GM23338 (cell line): ENCODE results near the gene ST8SIA2. TPM values are rescaled to one million over a fixed set of nuclear protein-coding genes. Genes with fewer than 3 reads are reported as not detected.
A peak's percentile ranks its signal among the peaks of the same experiment; 100 is the strongest.

Source experiments
- ATAC-seq: fragments of 200-7000 bp; cut with Tn5 transposase; 3 replicates; pipeline ENCODE4 v1.9.1; 2020
- DNase-seq: peaks from one replicate; pipeline ENCODE4 v3.0.0-alpha.2; 2015; ENCODE audit warnings: low spot score
- H2AFZ ChIP-seq: fragments of 200-600 bp; sonication (generic); 2 replicates; pipeline ENCODE4 v1.8.0; 2016; ENCODE audit warnings: antibody characterized with exemption, mild to moderate bottlenecking, moderate library complexity
- H3F3A ChIP-seq: fragments of 200-600 bp; sonication (generic); replicated peaks from 2 replicates; pipeline ENCODE4 v1.8.0; 2017; ENCODE audit warnings: antibody characterized with exemption, mixed run types, low read depth
- H3K27ac ChIP-seq: fragments of 200-600 bp; sonication (generic); 2 replicates; pipeline ENCODE4 v1.6.1; 2016; ENCODE audit warnings: low read depth
- H3K27me3 ChIP-seq: fragments of 200-600 bp; sonication (generic); 2 replicates; pipeline ENCODE4 v1.8.0; 2016; ENCODE audit warnings: mild to moderate bottlenecking, mixed run types, moderate library complexity; ENCODE audit not compliant: insufficient read depth
- H3K36me3 ChIP-seq: fragments of 200-600 bp; sonication (generic); 2 replicates; pipeline ENCODE4 v1.8.0; 2016; ENCODE audit warnings: mild to moderate bottlenecking; ENCODE audit not compliant: insufficient read depth
- H3K4me1 ChIP-seq: fragments of 200-600 bp; sonication (generic); 2 replicates; pipeline ENCODE4 v1.8.0; 2016; ENCODE audit warnings: mild to moderate bottlenecking, moderate library complexity; ENCODE audit not compliant: insufficient read depth
- H3K4me2 ChIP-seq: fragments of 200-600 bp; sonication (generic); 2 replicates; pipeline ENCODE4 v1.7.1; 2017; ENCODE audit warnings: mixed run types
- H3K4me3 ChIP-seq: fragments of 200-600 bp; sonication (generic); 2 replicates; pipeline ENCODE4 v1.6.1; 2016; ENCODE audit warnings: mixed run types
- H3K79me2 ChIP-seq: fragments of 200-600 bp; sonication (generic); replicated peaks from 2 replicates; pipeline ENCODE4 v1.8.0; 2017; ENCODE audit warnings: mild to moderate bottlenecking; ENCODE audit not compliant: insufficient read depth
- H3K9me2 ChIP-seq: fragments of 200-600 bp; sonication (generic); 2 replicates; pipeline ENCODE4 v1.8.0; 2017; ENCODE audit not compliant: insufficient read depth
- H4K20me1 ChIP-seq: fragments of 200-600 bp; sonication (generic); replicated peaks from 2 replicates; pipeline ENCODE4 v1.8.0; 2017; ENCODE audit warnings: mild to moderate bottlenecking; ENCODE audit not compliant: insufficient read depth
- H3K27ac Mint-ChIP-seq: 2 replicates; pipeline ENCODE4 v1.8.0; 2020; ENCODE audit warnings: inconsistent platforms, mild to moderate bottlenecking, moderate library complexity, mixed read lengths
- H3K27me3 Mint-ChIP-seq: 3 replicates; pipeline ENCODE4 v1.8.0; 2022; ENCODE audit warnings: low read depth, mild to moderate bottlenecking, moderate library complexity, mixed read lengths, inconsistent platforms; ENCODE audit not compliant: insufficient read depth, poor library complexity
- H3K36me3 Mint-ChIP-seq: 3 replicates; pipeline ENCODE4 v1.8.0; 2021; ENCODE audit warnings: low read depth, mild to moderate bottlenecking, inconsistent platforms, moderate library complexity, mixed read lengths
- H3K4me1 Mint-ChIP-seq: 3 replicates; pipeline ENCODE4 v1.8.0; 2020; ENCODE audit warnings: mild to moderate bottlenecking, inconsistent platforms, mixed read lengths
- H3K4me3 Mint-ChIP-seq: 3 replicates; pipeline ENCODE4 v1.8.0; 2021; ENCODE audit warnings: moderate library complexity, mild to moderate bottlenecking, inconsistent platforms, mixed read lengths
- H3K9me3 Mint-ChIP-seq: 3 replicates; pipeline ENCODE4 v1.8.0; 2020; ENCODE audit warnings: moderate library complexity, mild to moderate bottlenecking, inconsistent platforms, mixed read lengths
- CREB1 ChIP-seq: fragments of 250-450 bp; sonication (Bioruptor Pico); IDR thresholded peaks from 2 replicates; pipeline ENCODE4 v1.5.0; 2020; ENCODE audit warnings: low read depth, mild to moderate bottlenecking, moderate library complexity
- CTCF ChIP-seq, 2 experiments: fragments of 200-600 bp in 1 of 2; sonication (generic) in 1 of 2; conservative IDR thresholded peaks; 2 replicates each; pipeline versions ENCODE4 v1.5.1 to v1.6.1; 2016 to 2017; ENCODE audit warnings: antibody characterized with exemption in 2 of 2, low read depth in 2 of 2, mild to moderate bottlenecking in 2 of 2, moderate library complexity in 1 of 2
- ETS1 ChIP-seq: IDR thresholded peaks from 2 replicates; pipeline ENCODE4 v1.6.1; 2016; ENCODE audit warnings: antibody characterized with exemption
- EZH2 ChIP-seq: fragments of 200-600 bp; sonication (generic); IDR thresholded peaks from one replicate; pipeline ENCODE4 v1.8.0; 2017; ENCODE audit warnings: antibody characterized with exemption, mild to moderate bottlenecking, low read depth; ENCODE audit not compliant: unreplicated experiment
- EZH2phosphoT487 ChIP-seq: fragments of 200-600 bp; sonication (generic); IDR thresholded peaks from one replicate; pipeline ENCODE4 v1.8.1; 2018; ENCODE audit warnings: antibody characterized with exemption; ENCODE audit not compliant: unreplicated experiment
- JUNB ChIP-seq: IDR thresholded peaks from one replicate; pipeline ENCODE4 v1.6.1; 2016; ENCODE audit warnings: antibody characterized with exemption; ENCODE audit not compliant: unreplicated experiment
- NANOG ChIP-seq: IDR thresholded peaks from 2 replicates; pipeline ENCODE4 v1.6.1; 2016; ENCODE audit warnings: antibody characterized with exemption, borderline replicate concordance
- POLR2AphosphoS5 ChIP-seq: IDR thresholded peaks from 2 replicates; pipeline ENCODE4 v1.6.1; 2016; ENCODE audit warnings: antibody characterized with exemption, low read depth
- REST ChIP-seq: IDR thresholded peaks from one replicate; pipeline ENCODE4 v1.6.1; 2018; ENCODE audit warnings: antibody characterized with exemption; ENCODE audit not compliant: unreplicated experiment
- STAT1 ChIP-seq: IDR thresholded peaks from one replicate; pipeline ENCODE4 v1.6.1; 2016; ENCODE audit warnings: antibody characterized with exemption; ENCODE audit not compliant: unreplicated experiment
- ZNF114 ChIP-seq: fragments of 250-450 bp; sonication (Bioruptor Pico); IDR thresholded peaks from 2 replicates; pipeline ENCODE4 v1.5.0; 2020; ENCODE audit warnings: mild to moderate bottlenecking, moderate library complexity
- ZNF331 ChIP-seq: fragments of 250-450 bp; sonication (Bioruptor Pico); IDR thresholded peaks from 2 replicates; pipeline ENCODE4 v1.5.0; 2020; ENCODE audit warnings: low read depth, mild to moderate bottlenecking, moderate library complexity
- ZNF462 ChIP-seq: fragments of 250-450 bp; sonication (Bioruptor Pico); IDR thresholded peaks from 2 replicates; pipeline ENCODE4 v1.5.0; 2020; ENCODE audit warnings: mild to moderate bottlenecking, moderate library complexity
- polyA plus RNA-seq: library from polyadenylated mRNA; unstranded; fragments of >200 nt; fragmentation: Nextera tagmentation; extraction: Ambion mirVana; gene quantifications from 2 replicates; pipeline ENCODE4 v1.2.1, GENCODE V29; 2016
- total RNA-seq: library from RNA; depleted of rRNA; stranded (reverse); fragments of >200 nt; shearing (Covaris generic); gene quantifications from 2 replicates; pipeline ENCODE4 v1.2.3, GENCODE V29; 2014

The ST8SIA2 gene
- total and polyA plus RNA-seq, 2 experiments from 2014 or later: 0.66 to 1.2 TPM

- Histone ChIP-seq H3K4me1 (no peaks in the 10 kb centered on the region), H3K9me2 (0 out of 2 replicates have a peak, but pooled peaks cover 5% of the 10 kb centered on the region), H3K27ac (no peak overlapping the region), H3K4me2 (no peak overlapping the region), H3K79me2 (no peaks in the 10 kb centered on the region), H4K20me1 (no peaks in the 10 kb centered on the region), H3K4me3 (no peak overlapping the region), H3K36me3 (0 out of 2 replicates have a peak, but pooled peaks cover 6% of the 10 kb centered on the region), H3F3A (no peaks in the 10 kb centered on the region), H2AFZ (0 out of 2 replicates have a peak overlapping the region, but pooled peaks have one; percentile 54), H3K27me3 (no peaks in the 10 kb centered on the region)
- ATAC-seq (peak; percentile 72), DNase-seq (peak; percentile 11)
- H3K36me3 Mint-ChIP-seq: peaks cover 14% of the 10 kb centered on the region
- peaks cover 27% of the 10 kb centered on the region for H3K9me3 Mint-ChIP-seq
- peaks cover 7% of the 10 kb centered on the region for H3K27me3 Mint-ChIP-seq
- no peak for TF ChIP-seq NANOG
- no peak for TF ChIP-seq STAT1
- TF ChIP-seq CREB1 (CRISPR knock-in tag): no peak
- TF ChIP-seq EZH2: no peak
- no peak for TF ChIP-seq POLR2AphosphoS5
- TF ChIP-seq JUNB: no peak
- no peak for TF ChIP-seq EZH2phosphoT487
- no peak for TF ChIP-seq ZNF114 (CRISPR knock-in tag)
- no peak for TF ChIP-seq ZNF462 (CRISPR knock-in tag)
- no peak for TF ChIP-seq ETS1
- TF ChIP-seq REST: no peak
- no peak for TF ChIP-seq CTCF (conservative IDR thresholded peaks at IDR 0.05; ENCODE audit: low read depth in 2 of 2)
- no peak for TF ChIP-seq ZNF331 (CRISPR knock-in tag)
- H3K4me3 Mint-ChIP-seq: no peak overlapping the region
- peaks cover 9% of the 10 kb centered on the region; the same call in 1 of the 3 replicates for H3K4me1 Mint-ChIP-seq
- H3K27ac Mint-ChIP-seq: no peak overlapping the region
These were observed 110.2 kb downstream of the ST8SIA2 start for GRCh38 chr15:92503889-92504288.
